Stomach (tissue), 9 donors: ENCODE results near the gene SH3GLB2. TPM values are rescaled to one million over a fixed set of nuclear protein-coding genes. Genes with fewer than 3 reads are reported as not detected.

Experiments used
- DNase-seq, 2 donors: peaks; one replicate each; pipeline versions ENCODE4 v3.0.0 to v3.0.0-alpha.2; 2013 to 2019
- H3K27ac ChIP-seq, 5 donors: fragments of 200-600 bp in 4 of 5; sonication (generic) in 4 of 5; one replicate each; pipeline ENCODE4 v1.5.1; 2013 to 2019; ENCODE audit warnings: mild to moderate bottlenecking in 1 of 5, moderate library complexity in 1 of 5
- H3K27me3 ChIP-seq, 3 donors: fragments of 200-600 bp; sonication (generic); one replicate each; pipeline ENCODE4 v1.5.1; 2017 to 2019; ENCODE audit warnings: mixed run types in 1 of 3
- H3K36me3 ChIP-seq, 4 donors: fragments of 200-600 bp; sonication (generic); 1 replicate in 3 of 4; 2 replicates in 1 of 4; pipeline ENCODE4 v1.5.1; 2016 to 2019
- H3K4me1 ChIP-seq, 4 donors: fragments of 200-600 bp; sonication (generic); one replicate each; pipeline ENCODE4 v1.5.1; 2016 to 2019
- H3K4me3 ChIP-seq, 4 donors: fragments of 200-600 bp; sonication (generic) in 3 of 4; one replicate each; pipeline ENCODE4 v1.5.1; 2016 to 2019; ENCODE audit warnings: mild to moderate bottlenecking in 1 of 4
- H3K9me3 ChIP-seq, 4 donors: fragments of 200-600 bp; sonication (generic); one replicate each; pipeline ENCODE4 v1.5.1; 2016 to 2019
- EP300 ChIP-seq: sonication (generic); formaldehyde crosslinking; IDR thresholded peaks from one replicate; pipeline ENCODE4 v1.6.1; 2017; ENCODE audit warnings: antibody characterized with exemption
- POLR2A ChIP-seq, 4 donors: fragments of 450-650 bp; IDR thresholded peaks; one replicate each; pipeline ENCODE4 v1.6.1; 2016; ENCODE audit warnings: antibody characterized with exemption in 4 of 4, control low read depth in 2 of 4, mild to moderate bottlenecking in 1 of 4, moderate library complexity in 1 of 4
- POLR2AphosphoS5 ChIP-seq, 3 donors: sonication (generic); formaldehyde crosslinking; IDR thresholded peaks; one replicate each; pipeline ENCODE4 v1.6.1; 2016; ENCODE audit warnings: antibody characterized with exemption in 3 of 3
- WGBS, 5 donors: extraction: QIAGEN DNeasy Blood & Tissue Kit in 3 of 5; methylation state at CpG; one replicate each; pipeline versions ENCODE4 v1.1.5 to v1.1.7; 2013 to 2018; 5-methylcytosine and 5-hydroxymethylcytosine counted together
- intact Hi-C: fragments of 100-400 bp; cut with DNase I; formaldehyde crosslinking; loops from one replicate; pipeline ENCODE4 v1.15.1; 2023; ENCODE audit warnings: low total_unique reads
- polyA plus RNA-seq, 3 donors: library from polyadenylated mRNA; stranded (reverse); fragments of 200-250 nt; gene quantifications; one replicate each; pipeline ENCODE4 v1.2.3, GENCODE V29; 2013
- total RNA-seq, 5 donors: library from RNA; depleted of rRNA; stranded (reverse); fragments of >200 nt; gene quantifications; one replicate each; pipeline versions ENCODE4 v1.1.0 to v1.2.3, GENCODE V29; 2014 to 2016
- TF ChIP-seq, protein P1 (sequence below), 7 experiments: fragments of 450-650 bp in 4 of 7; fragments of 200-600 bp in 3 of 7; sonication (generic) in 3 of 7; IDR thresholded peaks; one replicate each; pipeline ENCODE4 v1.5.1; 2016 to 2019; ENCODE audit warnings: antibody characterized with exemption in 7 of 7, control low read depth in 2 of 7, mild to moderate bottlenecking in 1 of 7
- donor health status: healthy with polysubstance abuse.
- donor health status: Bipolar disorder and iron deficiency.
- donor health status: healthy.

SH3GLB2 gene
- total and polyA plus RNA-seq, 8 donors: 50.5 to 408 (median 110) TPM

DNA sequence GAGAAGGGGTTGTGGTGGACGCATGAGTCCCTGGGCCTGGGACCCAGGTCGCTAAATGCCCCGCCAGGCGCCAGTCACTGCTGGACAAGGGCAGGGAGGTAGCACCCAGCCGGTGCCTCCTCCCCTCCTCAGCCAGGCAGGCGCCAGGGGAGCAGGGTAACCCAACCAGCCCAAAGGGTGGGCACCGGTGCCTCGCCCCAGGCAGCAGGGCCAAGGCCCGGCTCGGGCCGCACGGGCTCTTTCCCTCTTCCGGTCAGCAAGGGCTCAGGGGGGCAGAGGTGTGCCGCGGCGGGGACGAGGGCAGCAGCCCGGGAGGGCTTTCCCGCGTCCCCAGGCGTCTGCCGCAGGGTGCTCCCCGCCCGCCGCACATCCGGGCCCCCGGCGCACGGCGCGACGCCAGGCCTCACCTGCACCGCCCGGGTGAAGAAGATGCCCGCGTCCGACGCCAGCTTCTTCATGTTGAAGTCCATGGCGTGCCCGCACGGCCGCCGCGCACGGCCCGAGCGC is 393 bp downstream of the SH3GLB2 start:
- Histone ChIP-seq H3K27ac (peak overlapping the region; percentile 87 to 95 (median 88)), H3K9me3 (no peaks in the 10 kb centered on the region), H3K36me3 (no peaks in the 10 kb centered on the region), H3K27me3 (no peaks in the 10 kb centered on the region), H3K4me3 (peak overlapping the region; percentile 71 to 87 (median 84)), H3K4me1 (peaks cover 35 to 51% (median 48%) of the 10 kb centered on the region in 4 donors)
- no peak for TF ChIP-seq EP300
- TF ChIP-seq, protein P1, sequence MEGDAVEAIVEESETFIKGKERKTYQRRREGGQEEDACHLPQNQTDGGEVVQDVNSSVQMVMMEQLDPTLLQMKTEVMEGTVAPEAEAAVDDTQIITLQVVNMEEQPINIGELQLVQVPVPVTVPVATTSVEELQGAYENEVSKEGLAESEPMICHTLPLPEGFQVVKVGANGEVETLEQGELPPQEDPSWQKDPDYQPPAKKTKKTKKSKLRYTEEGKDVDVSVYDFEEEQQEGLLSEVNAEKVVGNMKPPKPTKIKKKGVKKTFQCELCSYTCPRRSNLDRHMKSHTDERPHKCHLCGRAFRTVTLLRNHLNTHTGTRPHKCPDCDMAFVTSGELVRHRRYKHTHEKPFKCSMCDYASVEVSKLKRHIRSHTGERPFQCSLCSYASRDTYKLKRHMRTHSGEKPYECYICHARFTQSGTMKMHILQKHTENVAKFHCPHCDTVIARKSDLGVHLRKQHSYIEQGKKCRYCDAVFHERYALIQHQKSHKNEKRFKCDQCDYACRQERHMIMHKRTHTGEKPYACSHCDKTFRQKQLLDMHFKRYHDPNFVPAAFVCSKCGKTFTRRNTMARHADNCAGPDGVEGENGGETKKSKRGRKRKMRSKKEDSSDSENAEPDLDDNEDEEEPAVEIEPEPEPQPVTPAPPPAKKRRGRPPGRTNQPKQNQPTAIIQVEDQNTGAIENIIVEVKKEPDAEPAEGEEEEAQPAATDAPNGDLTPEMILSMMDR (IDR thresholded peaks at IDR 0.05): no peak
- no peak for TF ChIP-seq POLR2A (IDR thresholded peaks at IDR 0.05)
- no peak for TF ChIP-seq POLR2AphosphoS5 (IDR thresholded peaks at IDR 0.05)
- WGBS, 5 donors: 1 to 7% (median 3%) methylated on average over 4 to 47 of the region's 47 CpGs
- intact Hi-C loops: no loop called here
- peak in 1 of 2 donors; percentile 78 for DNase-seq

DNA sequence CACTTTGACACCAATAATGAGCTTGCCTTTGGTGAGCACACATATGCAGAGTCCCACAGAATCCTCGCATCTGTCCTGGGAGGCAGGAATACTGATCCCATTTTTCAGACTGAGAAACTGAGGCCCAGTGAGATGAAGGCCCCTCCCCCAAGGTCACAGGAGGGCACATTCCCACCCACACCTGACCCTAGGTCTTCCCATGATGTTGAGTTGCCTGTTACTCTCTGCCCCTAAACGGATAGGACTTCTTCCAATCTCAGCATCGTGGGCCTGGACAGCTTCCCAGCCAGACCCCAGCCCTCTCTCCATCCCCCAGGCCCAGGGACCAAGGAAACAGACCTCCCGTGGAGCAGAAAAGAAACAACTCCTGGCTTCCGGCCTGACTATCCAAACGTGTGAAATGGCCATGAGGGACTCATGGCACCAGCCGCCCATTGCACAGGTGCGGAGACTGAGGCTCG is 877 bp downstream of the SH3GLB2 start:
- no peak for TF ChIP-seq EP300
- no peak for TF ChIP-seq POLR2AphosphoS5 (IDR thresholded peaks at IDR 0.05)
- TF ChIP-seq POLR2A (IDR thresholded peaks at IDR 0.05): no peak
- TF ChIP-seq, protein P1 (IDR thresholded peaks at IDR 0.05): no peak

GRCh38 chr9:129026442-129027223 is 1.5 kb downstream of the SH3GLB2 start:
- peaks cover 39 to 62% (median 60%) of the 10 kb centered on the region in 4 donors for H3K4me1 ChIP-seq
- TF ChIP-seq EP300 (no peak), POLR2AphosphoS5 (IDR thresholded peaks at IDR 0.05) (no peak), POLR2A (IDR thresholded peaks at IDR 0.05) (no peak)
- TF ChIP-seq, protein P1 (IDR thresholded peaks at IDR 0.05): no peak
- peak overlapping the region; percentile 71 to 87 (median 84) for H3K4me3 ChIP-seq
- DNase-seq: peak; percentile 62 to 90
- no peaks in the 10 kb centered on the region for H3K9me3 ChIP-seq
- 21 to 35% (median 28%) methylated on average over 15 to 17 of the region's 17 CpGs for WGBS, 5 donors
- peak overlapping the region; percentile 87 to 95 (median 88) for H3K27ac ChIP-seq
- intact Hi-C loops: no loop called here
- H3K27me3 ChIP-seq: no peaks in the 10 kb centered on the region
- peaks cover 0 to 4% (median 0%) of the 10 kb centered on the region in 4 donors for H3K36me3 ChIP-seq

More for the DNA sequence above, 877 bp downstream of the SH3GLB2 start:
- Histone ChIP-seq H3K27ac (peak overlapping the region; percentile 87 to 95 (median 88)), H3K4me1 (peaks cover 39 to 56% (median 53%) of the 10 kb centered on the region in 4 donors), H3K36me3 (no peaks in the 10 kb centered on the region), H3K4me3 (peak overlapping the region; percentile 71 to 87 (median 84)), H3K27me3 (no peaks in the 10 kb centered on the region), H3K9me3 (no peaks in the 10 kb centered on the region)
- DNase-seq: no peak
- intact Hi-C loops: no loop called here
- 12 to 28% (median 18%) methylated on average over 7 to 9 of the region's 9 CpGs for WGBS, 5 donors

DNA sequence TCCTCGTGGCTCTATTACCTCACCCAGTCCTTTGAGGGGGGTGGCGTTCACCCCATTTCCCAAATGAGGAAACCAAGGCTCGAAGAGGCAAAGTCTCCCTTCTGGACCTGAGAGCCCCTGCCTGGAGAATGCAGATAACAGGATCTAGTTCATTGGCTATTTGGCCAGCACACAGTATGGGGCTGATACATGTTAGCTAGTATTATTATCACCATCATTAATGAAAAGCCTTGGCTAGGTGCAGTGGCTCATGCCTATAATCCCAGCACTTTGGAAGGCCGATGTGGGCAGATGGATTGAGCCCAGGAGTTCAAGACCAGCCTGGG is 4.3 kb downstream of the SH3GLB2 start:
- H3K4me1 ChIP-seq: peaks cover 39 to 65% (median 57%) of the 10 kb centered on the region in 4 donors
- TF ChIP-seq POLR2AphosphoS5 (IDR thresholded peaks at IDR 0.05): no peak
- TF ChIP-seq, protein P1 (IDR thresholded peaks at IDR 0.05): no peak
- no peak for TF ChIP-seq EP300
- no peak for TF ChIP-seq POLR2A (IDR thresholded peaks at IDR 0.05)
- peak overlapping the region in 4 of 5 donors; percentile 57 to 87 (median 66) for H3K27ac ChIP-seq
- peaks cover 0 to 22% (median 18%) of the 10 kb centered on the region in 4 donors for H3K36me3 ChIP-seq
- H3K27me3 ChIP-seq: no peaks in the 10 kb centered on the region
- no peaks in the 10 kb centered on the region for H3K9me3 ChIP-seq
- DNase-seq: no peak
- H3K4me3 ChIP-seq: no peak overlapping the region
- 48 to 68% (median 60%) methylated on average over 4 of the region's 4 CpGs for WGBS, 5 donors
- intact Hi-C loops: no loop called here
